CD14-positive monocyte (primary cell): ENCODE measurements around the gene TMEM258. TPM values are rescaled to one million over a fixed set of nuclear protein-coding genes. Genes with fewer than 3 reads are reported as not detected.

Source experiments
- DNase-seq, 3 donors: peaks; one replicate each; pipeline ENCODE4 v3.0.0-alpha.2; 2011 to 2022
- H2AFZ ChIP-seq: 2 replicates; pipeline ENCODE4 v1.6.0; 2012; ENCODE audit warnings: mild to moderate bottlenecking, low read depth, low read length, inconsistent platforms; ENCODE audit not compliant: insufficient read depth, poor library complexity, severe bottlenecking
- H3K27ac ChIP-seq, 2 donors: 1 replicate in 1 of 2; 2 replicates in 1 of 2; pipeline ENCODE4 v1.5.1; 2012 to 2013; ENCODE audit warnings: low read length in 2 of 2, control low read depth in 1 of 2, inconsistent platforms in 1 of 2, low read depth in 1 of 2, mild to moderate bottlenecking in 1 of 2
- H3K27me3 ChIP-seq, 2 donors: one replicate each; pipeline versions ENCODE4 v1.6.0 to v1.6.1; 2011 to 2013; ENCODE audit warnings: low read length in 2 of 2; ENCODE audit not compliant: control insufficient read depth in 2 of 2, insufficient read depth in 2 of 2
- H3K36me3 ChIP-seq, 2 donors: replicated peaks in 1 of 2; 1 replicate in 1 of 2; 2 replicates in 1 of 2; pipeline versions ENCODE4 v1.5.1 to v1.6.1; 2012 to 2013; ENCODE audit warnings: low read length in 2 of 2, control low read depth in 1 of 2, inconsistent platforms in 1 of 2, mild to moderate bottlenecking in 1 of 2; ENCODE audit not compliant: insufficient read depth in 2 of 2, control insufficient read depth in 1 of 2
- H3K4me1 ChIP-seq, 2 donors: 1 replicate in 1 of 2; 2 replicates in 1 of 2; pipeline versions ENCODE4 v1.5.1 to v1.6.1; 2012 to 2013; ENCODE audit warnings: low read length in 2 of 2, control low read depth in 1 of 2, inconsistent platforms in 1 of 2, mild to moderate bottlenecking in 1 of 2, moderate library complexity in 1 of 2; ENCODE audit not compliant: insufficient read depth in 2 of 2, control insufficient read depth in 1 of 2
- H3K4me2 ChIP-seq: replicated peaks from 2 replicates; pipeline ENCODE3; 2012; ENCODE audit warnings: low read length, moderate library complexity, mild to moderate bottlenecking; ENCODE audit not compliant: poor library complexity, severe bottlenecking; ENCODE audit errors: extremely low read depth
- H3K4me3 ChIP-seq, 3 experiments: fragments of 200-600 bp in 1 of 3; sonication (generic) in 1 of 3; replicated peaks in 1 of 3; 1 replicate in 2 of 3; 2 replicates in 1 of 3; pipeline ENCODE4 v1.5.1; 2011 to 2013; ENCODE audit warnings: low read length in 3 of 3, mild to moderate bottlenecking in 3 of 3, control low read depth in 2 of 3, low read depth in 2 of 3, inconsistent platforms in 1 of 3, moderate library complexity in 1 of 3
- H3K79me2 ChIP-seq: 2 replicates; pipeline ENCODE4 v1.6.0; 2012; ENCODE audit warnings: mild to moderate bottlenecking, control low read depth, inconsistent platforms, low read length, moderate library complexity; ENCODE audit not compliant: insufficient read depth
- H3K9ac ChIP-seq: 2 replicates; pipeline ENCODE4 v1.6.0; 2017; ENCODE audit warnings: low read length, mild to moderate bottlenecking; ENCODE audit not compliant: insufficient read depth, poor library complexity, severe bottlenecking
- H3K9me3 ChIP-seq, 2 donors: replicated peaks in 1 of 2; 1 replicate in 1 of 2; 2 replicates in 1 of 2; pipeline versions ENCODE4 v1.5.1 to v1.6.1; 2012 to 2013; ENCODE audit warnings: low read length in 2 of 2, control low read depth in 1 of 2; ENCODE audit not compliant: control insufficient read depth in 1 of 2, insufficient read depth in 1 of 2
- H4K20me1 ChIP-seq: 2 replicates; pipeline ENCODE4 v1.6.0; 2012; ENCODE audit warnings: mild to moderate bottlenecking, low read length, control low read depth, moderate library complexity; ENCODE audit not compliant: insufficient read depth
- H3K27ac Mint-ChIP-seq, 7 donors: one replicate each; pipeline ENCODE4 v1.8.0; 2020; ENCODE audit warnings: mild to moderate bottlenecking in 7 of 7, mixed read lengths in 7 of 7, moderate library complexity in 6 of 7, inconsistent platforms in 2 of 7
- H3K27me3 Mint-ChIP-seq, 3 donors: one replicate each; pipeline ENCODE4 v1.8.0; 2021 to 2022; ENCODE audit warnings: low read depth in 3 of 3, mild to moderate bottlenecking in 3 of 3, mixed read lengths in 3 of 3, moderate library complexity in 3 of 3, inconsistent platforms in 1 of 3
- H3K36me3 Mint-ChIP-seq, 2 donors: one replicate each; pipeline ENCODE4 v1.8.0; 2020; ENCODE audit warnings: mixed read lengths in 2 of 2, inconsistent platforms in 1 of 2, mild to moderate bottlenecking in 1 of 2
- H3K4me1 Mint-ChIP-seq: one replicate; pipeline ENCODE4 v1.8.0; 2020; ENCODE audit warnings: mild to moderate bottlenecking, mixed read lengths
- H3K4me3 Mint-ChIP-seq, 2 donors: one replicate each; pipeline ENCODE4 v1.8.0; 2020; ENCODE audit warnings: mild to moderate bottlenecking in 2 of 2, mixed read lengths in 2 of 2, moderate library complexity in 1 of 2
- H3K9me3 Mint-ChIP-seq, 7 donors: one replicate each; pipeline ENCODE4 v1.8.0; 2020 to 2022; ENCODE audit warnings: mixed read lengths in 7 of 7, mild to moderate bottlenecking in 6 of 7, moderate library complexity in 6 of 7, inconsistent platforms in 2 of 7
- WGBS: methylation state at CpG from one replicate; pipeline ENCODE4 v1.1.5; 2013; ENCODE audit warnings: missing lambda C conversion rate; ENCODE audit not compliant: insufficient coverage; 5-methylcytosine and 5-hydroxymethylcytosine counted together
- intact Hi-C, 2 donors: fragments of 100-400 bp; cut with micrococcal nuclease; formaldehyde crosslinking; loops; one replicate each; pipeline versions ENCODE4 v1.15.0 to v1.15.1; 2023
- polyA plus RNA-seq, 3 donors: library from polyadenylated mRNA; depleted of rRNA in 1 of 3; unstranded in 2 of 3; stranded (reverse) in 1 of 3; fragments of 300-500 nt in 2 of 3; fragments of >200 nt in 1 of 3; fragmentation: Illumina TruSeq in 2 of 3; gene quantifications; 1 replicate in 2 of 3; 2 replicates in 1 of 3; pipeline ENCODE4 v1.2.3, GENCODE V29; 2012 to 2021
- TF ChIP-seq, protein P1 (sequence below): fragments of 200-600 bp; IDR thresholded peaks from one replicate; pipeline ENCODE4 v1.8.0; 2022; ENCODE audit warnings: antibody characterized with exemption, mild to moderate bottlenecking

TMEM258 gene
- polyA plus RNA-seq, 3 donors: 199 to 224 (median 220) TPM

DNA sequence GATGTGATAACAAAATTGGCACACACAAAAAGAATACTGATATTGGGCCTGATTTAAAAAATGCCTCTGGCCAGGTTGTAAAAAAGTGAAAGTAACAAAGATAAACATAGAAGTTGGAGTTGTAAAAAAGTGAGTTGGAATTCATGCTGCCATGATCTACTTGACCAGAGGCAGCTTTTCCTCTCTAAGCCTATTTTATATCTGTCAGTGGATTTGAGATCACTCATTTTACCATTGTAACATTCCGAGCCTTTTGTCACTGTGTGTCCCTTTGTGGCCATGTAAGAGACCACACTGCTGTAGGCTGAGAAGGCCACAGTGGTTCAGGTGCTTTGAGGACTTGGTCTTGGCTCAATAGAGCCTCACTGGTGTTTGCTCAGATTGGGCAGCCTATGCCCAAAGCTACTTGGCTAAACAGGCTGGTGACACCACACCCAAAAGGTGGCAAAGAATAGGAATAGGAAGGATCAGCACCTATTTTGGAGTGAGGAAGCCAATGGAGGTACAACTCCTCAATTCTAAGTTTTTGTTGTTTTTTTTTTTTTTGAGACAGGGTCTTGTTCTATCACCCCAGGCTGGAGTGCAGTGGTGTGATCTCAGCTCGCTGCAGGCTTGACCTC is 7.4 kb upstream of the TMEM258 start:
- peak overlapping the region in 1 of 2 donors; percentile 55 for H3K27ac ChIP-seq
- intact Hi-C loops: loop anchor here (2.0 to 10.0 kb wide), 6 partner anchors 33 to 309 kb away; partner anchors contain the start of gene FADS3 (in 1 of the 2)
- H3K36me3 Mint-ChIP-seq: peaks cover 39 to 59% of the 10 kb centered on the region in 2 donors
- no peak for DNase-seq
- no peak overlapping the region for H3K4me2 ChIP-seq
- peaks cover 4 to 7% of the 10 kb centered on the region in 2 donors for H3K4me1 ChIP-seq
- peaks cover 28 to 66% of the 10 kb centered on the region in 2 donors for H3K36me3 ChIP-seq
- no peak overlapping the region for H3K9ac ChIP-seq
- no peaks in the 10 kb centered on the region for H3K27me3 Mint-ChIP-seq
- no peaks in the 10 kb centered on the region for H3K27me3 ChIP-seq
- H3K4me3 Mint-ChIP-seq: no peak overlapping the region
- H3K27ac Mint-ChIP-seq: peak overlapping the region in 6 of 7 donors; percentile 4 to 81 (median 62)
- H3K9me3 ChIP-seq: no peaks in the 10 kb centered on the region
- TF ChIP-seq, protein P1, sequence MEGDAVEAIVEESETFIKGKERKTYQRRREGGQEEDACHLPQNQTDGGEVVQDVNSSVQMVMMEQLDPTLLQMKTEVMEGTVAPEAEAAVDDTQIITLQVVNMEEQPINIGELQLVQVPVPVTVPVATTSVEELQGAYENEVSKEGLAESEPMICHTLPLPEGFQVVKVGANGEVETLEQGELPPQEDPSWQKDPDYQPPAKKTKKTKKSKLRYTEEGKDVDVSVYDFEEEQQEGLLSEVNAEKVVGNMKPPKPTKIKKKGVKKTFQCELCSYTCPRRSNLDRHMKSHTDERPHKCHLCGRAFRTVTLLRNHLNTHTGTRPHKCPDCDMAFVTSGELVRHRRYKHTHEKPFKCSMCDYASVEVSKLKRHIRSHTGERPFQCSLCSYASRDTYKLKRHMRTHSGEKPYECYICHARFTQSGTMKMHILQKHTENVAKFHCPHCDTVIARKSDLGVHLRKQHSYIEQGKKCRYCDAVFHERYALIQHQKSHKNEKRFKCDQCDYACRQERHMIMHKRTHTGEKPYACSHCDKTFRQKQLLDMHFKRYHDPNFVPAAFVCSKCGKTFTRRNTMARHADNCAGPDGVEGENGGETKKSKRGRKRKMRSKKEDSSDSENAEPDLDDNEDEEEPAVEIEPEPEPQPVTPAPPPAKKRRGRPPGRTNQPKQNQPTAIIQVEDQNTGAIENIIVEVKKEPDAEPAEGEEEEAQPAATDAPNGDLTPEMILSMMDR: no peak
- H2AFZ ChIP-seq: no peak overlapping the region
- no peak overlapping the region for H3K4me3 ChIP-seq
- peaks cover 47% of the 10 kb centered on the region for H3K79me2 ChIP-seq
- WGBS: 86% methylated on average over 1 of the region's 2 CpGs
- H3K4me1 Mint-ChIP-seq: peaks cover 9% of the 10 kb centered on the region
- no peaks in the 10 kb centered on the region for H4K20me1 ChIP-seq
- peaks cover 0 to 3% (median 0%) of the 10 kb centered on the region in 7 donors for H3K9me3 Mint-ChIP-seq

DNA sequence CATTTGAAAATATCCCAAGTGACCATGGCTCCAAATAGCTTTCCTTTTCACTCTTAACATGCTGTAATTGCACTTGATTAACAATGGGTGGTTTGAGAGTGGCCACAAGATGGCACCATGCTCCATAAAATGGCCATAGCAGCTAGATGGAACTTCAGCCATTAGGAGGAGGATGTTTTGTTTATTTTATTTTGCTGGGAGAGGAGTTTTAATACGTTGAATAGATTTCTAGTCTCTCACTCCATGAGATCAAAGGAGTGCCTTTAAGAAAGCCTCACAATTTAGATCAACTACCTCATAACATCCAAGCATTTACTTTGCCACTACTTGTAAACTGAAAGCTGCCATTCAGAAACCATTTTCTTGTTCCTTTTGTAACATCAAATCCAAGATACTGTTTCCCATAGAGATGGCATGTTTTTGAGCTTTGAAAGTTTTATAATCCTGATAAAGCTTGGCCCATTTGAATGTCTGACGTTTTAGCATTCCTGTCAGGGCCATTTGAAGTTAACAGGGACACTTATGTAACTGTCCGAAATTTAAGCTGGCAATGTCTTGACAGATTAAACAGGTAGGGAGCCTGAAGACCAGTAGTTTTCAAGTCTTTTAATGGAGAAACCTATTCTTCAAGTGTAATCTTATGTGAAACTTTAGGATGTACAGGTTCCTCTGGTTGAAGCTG is 5.0 kb upstream of the TMEM258 start:
- Histone ChIP-seq H3K27me3 (no peaks in the 10 kb centered on the region), H3K4me2 (no peak overlapping the region), H3K4me3 (no peak overlapping the region), H2AFZ (peak overlapping the region; percentile 38), H3K79me2 (peaks cover 70% of the 10 kb centered on the region), H3K9me3 (no peaks in the 10 kb centered on the region), H3K4me1 (peaks cover 15 to 20% of the 10 kb centered on the region in 2 donors), H3K9ac (no peak overlapping the region), H3K36me3 (peaks cover 13 to 43% of the 10 kb centered on the region in 2 donors), H4K20me1 (no peaks in the 10 kb centered on the region), H3K27ac (peak overlapping the region in 1 of 2 donors; percentile 30)
- Mint-ChIP-seq H3K9me3 (peaks cover 0 to 3% (median 0%) of the 10 kb centered on the region in 7 donors), H3K4me3 (no peak overlapping the region), H3K36me3 (peaks cover 18 to 35% of the 10 kb centered on the region in 2 donors), H3K27ac (peak overlapping the region in 3 of 7 donors; percentile 35 to 81 (median 62)), H3K4me1 (peaks cover 21% of the 10 kb centered on the region), H3K27me3 (no peaks in the 10 kb centered on the region)
- DNase-seq: peak; percentile 71 to 79 (median 75)
- 75% methylated on average over 2 of the region's 3 CpGs for WGBS
- intact Hi-C loops: loop anchor here (2.0 to 5.0 kb wide), 5 partner anchors 35 to 310 kb away; partner anchors contain the start of gene FADS3 (in 1 of the 2)
- TF ChIP-seq, protein P1: peak; percentile 79
